ENCODE data around the gene FOXP2.

- TF ChIP-seq, protein P1, sequence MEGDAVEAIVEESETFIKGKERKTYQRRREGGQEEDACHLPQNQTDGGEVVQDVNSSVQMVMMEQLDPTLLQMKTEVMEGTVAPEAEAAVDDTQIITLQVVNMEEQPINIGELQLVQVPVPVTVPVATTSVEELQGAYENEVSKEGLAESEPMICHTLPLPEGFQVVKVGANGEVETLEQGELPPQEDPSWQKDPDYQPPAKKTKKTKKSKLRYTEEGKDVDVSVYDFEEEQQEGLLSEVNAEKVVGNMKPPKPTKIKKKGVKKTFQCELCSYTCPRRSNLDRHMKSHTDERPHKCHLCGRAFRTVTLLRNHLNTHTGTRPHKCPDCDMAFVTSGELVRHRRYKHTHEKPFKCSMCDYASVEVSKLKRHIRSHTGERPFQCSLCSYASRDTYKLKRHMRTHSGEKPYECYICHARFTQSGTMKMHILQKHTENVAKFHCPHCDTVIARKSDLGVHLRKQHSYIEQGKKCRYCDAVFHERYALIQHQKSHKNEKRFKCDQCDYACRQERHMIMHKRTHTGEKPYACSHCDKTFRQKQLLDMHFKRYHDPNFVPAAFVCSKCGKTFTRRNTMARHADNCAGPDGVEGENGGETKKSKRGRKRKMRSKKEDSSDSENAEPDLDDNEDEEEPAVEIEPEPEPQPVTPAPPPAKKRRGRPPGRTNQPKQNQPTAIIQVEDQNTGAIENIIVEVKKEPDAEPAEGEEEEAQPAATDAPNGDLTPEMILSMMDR (IDR thresholded peaks at IDR 0.05) = no peak
- TF ChIP-seq ZBTB43 (CRISPR knock-in tag; IDR thresholded peaks at IDR 0.05) = no peak
- no peak for TF ChIP-seq NR3C1 (CRISPR knock-in tag; conservative IDR thresholded peaks at IDR 0.05; ENCODE audit: low read depth)
- no peak for TF ChIP-seq ELF4 (CRISPR knock-in tag; IDR thresholded peaks at IDR 0.05; ENCODE audit: low read depth)
- TF ChIP-seq, protein P2, sequence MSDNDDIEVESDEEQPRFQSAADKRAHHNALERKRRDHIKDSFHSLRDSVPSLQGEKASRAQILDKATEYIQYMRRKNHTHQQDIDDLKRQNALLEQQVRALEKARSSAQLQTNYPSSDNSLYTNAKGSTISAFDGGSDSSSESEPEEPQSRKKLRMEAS (CRISPR knock-in tag; IDR thresholded peaks at IDR 0.05) = no peak
- TF ChIP-seq TEAD4 (CRISPR knock-in tag; IDR thresholded peaks at IDR 0.05) = no peak
- no peak for TF ChIP-seq NFYB (CRISPR knock-in tag; conservative IDR thresholded peaks at IDR 0.05; ENCODE audit: low read depth)
- TF ChIP-seq NR1H2 (CRISPR knock-in tag; IDR thresholded peaks at IDR 0.05) = no peak
- TF ChIP-seq JUN (CRISPR knock-in tag; IDR thresholded peaks at IDR 0.05) = no peak
- no peak for TF ChIP-seq KAT7 (CRISPR knock-in tag; IDR thresholded peaks at IDR 0.05; ENCODE audit: borderline replicate concordance)
- TF ChIP-seq IRF1 (CRISPR knock-in tag; IDR thresholded peaks at IDR 0.05) = no peak
- TF ChIP-seq TP53 (CRISPR knock-in tag; IDR thresholded peaks at IDR 0.05) = no peak
These were observed 325.5 kb downstream of the FOXP2 start for GRCh38 chr7:114740095-114740494.

All from WTC11 (cell line).